ENCODE results near the gene LRPAP1. TPM values are rescaled to one million over a fixed set of nuclear protein-coding genes. Genes with fewer than 3 reads are reported as not detected.

LRPAP1 gene
- polyA plus RNA-seq, 2 of the 4 experiments (the other 2 are of a cell fraction): 64.3 to 81.1 TPM

DNA sequence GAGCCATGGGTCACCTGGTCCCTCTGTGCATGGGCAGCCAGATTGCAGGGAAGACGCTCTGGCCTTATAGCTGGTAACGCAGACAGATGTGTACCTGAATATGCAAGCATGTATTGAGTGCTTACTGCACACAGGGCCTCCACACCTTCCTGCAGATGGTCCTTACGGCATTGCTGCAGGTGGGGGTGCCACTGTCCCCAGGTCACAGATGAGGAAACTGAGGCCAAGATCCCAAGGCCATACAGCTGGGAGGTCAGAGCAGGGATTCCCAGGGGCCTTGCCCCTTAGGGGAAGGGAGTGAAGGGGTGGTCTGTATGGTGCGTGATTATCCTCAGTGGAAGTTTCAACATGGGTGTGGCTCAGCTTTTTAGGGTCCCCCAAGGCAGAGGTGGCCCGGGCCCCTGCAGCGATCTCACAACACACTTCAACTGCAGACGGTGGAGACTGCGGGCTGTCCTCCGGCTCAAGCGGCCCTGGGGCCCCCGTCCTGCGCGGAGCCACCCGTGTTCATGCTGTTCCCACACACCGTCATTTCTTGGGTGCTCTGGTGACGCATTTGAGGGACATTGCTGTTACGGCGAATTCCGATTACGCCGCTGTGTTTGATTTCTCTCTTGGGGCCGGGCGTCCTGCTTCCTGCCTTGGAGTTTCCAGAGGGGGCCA lies 61.0 kb downstream of the LRPAP1 start (continued):
- TF ChIP-seq KDM5A (IDR thresholded peaks at IDR 0.05): no peak

DNA sequence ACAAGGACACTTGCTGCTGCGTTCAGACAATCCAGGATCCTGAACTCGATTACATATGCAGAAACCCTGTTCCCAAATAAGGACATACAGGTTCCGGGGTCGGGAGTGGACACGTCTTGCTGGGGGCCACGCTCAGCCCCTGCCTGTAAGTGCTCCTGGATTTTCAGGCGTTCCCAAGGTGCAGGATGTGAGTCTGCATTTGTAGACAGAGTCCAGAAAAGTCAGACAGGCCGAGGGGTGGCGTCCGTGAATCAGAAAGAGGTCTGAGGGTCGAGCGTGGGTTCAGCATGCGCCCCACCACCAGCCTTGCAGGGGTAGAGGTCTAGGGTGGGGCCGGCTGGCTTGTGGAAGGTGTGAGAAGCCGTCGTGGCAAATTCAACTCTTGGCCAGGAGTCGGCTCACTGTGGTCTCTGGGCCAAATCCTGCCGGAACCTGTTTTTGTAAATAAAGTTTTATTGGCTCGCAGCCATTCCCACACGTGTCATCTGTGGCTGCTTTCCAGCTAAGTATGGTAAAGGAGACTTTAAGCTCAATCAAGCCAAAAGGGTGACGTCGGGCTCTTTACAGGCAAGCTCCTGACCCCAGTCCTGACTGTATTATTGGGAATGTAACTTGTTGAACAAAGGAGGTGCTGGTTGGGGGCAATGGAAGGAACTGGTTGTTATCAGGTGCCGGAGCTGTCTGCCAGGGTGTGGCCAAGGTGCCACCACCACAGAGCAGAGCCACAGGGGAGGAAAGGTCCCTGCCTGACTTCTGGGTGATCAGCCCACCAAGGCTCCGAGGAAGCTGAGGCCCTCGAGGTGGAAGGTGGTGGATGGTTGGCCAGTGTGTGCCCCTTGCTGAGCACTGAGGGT lies 61.8 kb downstream of the LRPAP1 start:
- FAIRE-seq: no peak
- no peaks in the 10 kb centered on the region for H3K9me3 ChIP-seq
- TF ChIP-seq POLR2A (IDR thresholded peaks at IDR 0.05; ENCODE audit: low read length): no peak
- TF ChIP-seq, protein P1, sequence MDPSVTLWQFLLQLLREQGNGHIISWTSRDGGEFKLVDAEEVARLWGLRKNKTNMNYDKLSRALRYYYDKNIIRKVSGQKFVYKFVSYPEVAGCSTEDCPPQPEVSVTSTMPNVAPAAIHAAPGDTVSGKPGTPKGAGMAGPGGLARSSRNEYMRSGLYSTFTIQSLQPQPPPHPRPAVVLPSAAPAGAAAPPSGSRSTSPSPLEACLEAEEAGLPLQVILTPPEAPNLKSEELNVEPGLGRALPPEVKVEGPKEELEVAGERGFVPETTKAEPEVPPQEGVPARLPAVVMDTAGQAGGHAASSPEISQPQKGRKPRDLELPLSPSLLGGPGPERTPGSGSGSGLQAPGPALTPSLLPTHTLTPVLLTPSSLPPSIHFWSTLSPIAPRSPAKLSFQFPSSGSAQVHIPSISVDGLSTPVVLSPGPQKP (IDR thresholded peaks at IDR 0.05; ENCODE audit: low read depth, low read length): no peak
- no peak for TF ChIP-seq KDM1A (IDR thresholded peaks at IDR 0.05; ENCODE audit: low read depth)
- no peak for TF ChIP-seq CHD4 (IDR thresholded peaks at IDR 0.05; ENCODE audit: borderline replicate concordance)
- CTCF ChIA-PET: interaction anchor here (1.0 to 4.1 kb wide), 5 partner anchors 10 to 277 kb away, joined by 3 to 27 read pairs (median 3); no protein-coding TSS in a partner anchor
- no peak overlapping the region for H3K4me3 ChIP-seq
- H3K4me1 ChIP-seq: no peaks in the 10 kb centered on the region
- POLR2A ChIA-PET: no interaction called here
- no peak overlapping the region for H3K27ac ChIP-seq
- ATAC-seq: no peak
- WGBS (ENCODE audit: missing lambda C conversion rate): 58% methylated on average over 19 of the region's 25 CpGs
- DNase-seq (ENCODE audit: low read depth in 1 of 2, low spot score in 1 of 2): no peak
- H3K4me2 ChIP-seq: no peak overlapping the region

DNA sequence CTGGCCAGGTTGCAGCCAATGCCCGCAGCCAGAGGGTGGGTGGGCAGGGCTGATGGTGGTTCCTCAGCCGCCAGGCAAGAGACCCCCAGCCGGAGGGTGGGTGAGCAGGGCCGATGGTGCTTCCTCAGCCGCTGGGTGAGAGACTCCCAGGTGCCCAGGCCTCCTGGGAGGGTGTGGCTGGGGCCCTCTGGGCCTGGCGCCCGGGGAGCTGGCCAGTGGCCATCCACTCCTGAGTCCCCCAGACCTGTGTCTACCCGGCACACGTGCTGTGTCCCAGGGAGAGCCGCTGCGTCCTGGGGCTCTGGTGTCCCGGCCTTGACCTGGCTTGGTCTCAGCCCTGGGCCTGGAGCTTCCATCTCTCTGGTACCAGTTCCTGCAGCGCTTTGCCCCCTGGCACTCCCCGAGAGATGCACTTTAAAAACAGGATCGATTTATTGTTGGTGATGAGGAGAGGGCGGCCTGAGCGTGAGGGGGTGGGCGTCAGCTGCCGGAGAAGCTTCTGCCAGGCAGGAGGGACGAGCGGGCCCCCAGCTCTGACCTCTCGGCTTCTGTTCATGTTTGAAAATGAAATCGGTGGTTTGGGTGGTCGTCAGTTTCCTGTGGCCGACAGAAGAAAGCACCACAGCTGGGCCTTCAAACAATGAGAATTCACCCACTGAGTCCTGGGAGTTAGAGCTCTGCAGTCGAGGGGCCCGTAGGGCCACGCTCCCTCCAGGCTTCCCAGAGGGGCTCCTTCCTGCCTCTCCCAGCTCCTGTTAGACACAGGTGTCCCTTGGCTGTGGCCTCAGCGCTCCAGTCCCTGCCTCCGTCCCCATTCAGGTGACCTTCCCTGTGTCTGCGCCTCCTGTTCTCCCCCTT lies 62.6 kb downstream of the LRPAP1 start:
- CTCF ChIA-PET: interaction anchor here (2.2 to 4.1 kb wide), 2 partner anchors 11 to 26 kb away, joined by 8 to 27 read pairs; no protein-coding TSS in a partner anchor
- H3K27ac ChIP-seq: no peak overlapping the region
- no peak for DNase-seq (ENCODE audit: low read depth in 1 of 2, low spot score in 1 of 2)
- H3K4me3 ChIP-seq: no peak overlapping the region
- no peak for ATAC-seq
- 78% methylated on average over 19 of the region's 31 CpGs for WGBS (ENCODE audit: missing lambda C conversion rate)
- no peak for FAIRE-seq
- no peaks in the 10 kb centered on the region for H3K4me1 ChIP-seq
- POLR2A ChIA-PET: no interaction called here
- no peaks in the 10 kb centered on the region for H3K9me3 ChIP-seq
- TF ChIP-seq EHF (CRISPR knock-in tag; IDR thresholded peaks at IDR 0.05) (no peak), ESRRA (IDR thresholded peaks at IDR 0.05; ENCODE audit: borderline replicate concordance, low read length) (no peak), HOXA7 (CRISPR knock-in tag; IDR thresholded peaks at IDR 0.05) (no peak), MAZ (IDR thresholded peaks at IDR 0.05; ENCODE audit: borderline replicate concordance, low read depth, low read length) (no peak), SREBF2 (IDR thresholded peaks at IDR 0.05) (no peak), TFCP2L1 (CRISPR knock-in tag; IDR thresholded peaks at IDR 0.05) (no peak)
- TF ChIP-seq, protein P2, sequence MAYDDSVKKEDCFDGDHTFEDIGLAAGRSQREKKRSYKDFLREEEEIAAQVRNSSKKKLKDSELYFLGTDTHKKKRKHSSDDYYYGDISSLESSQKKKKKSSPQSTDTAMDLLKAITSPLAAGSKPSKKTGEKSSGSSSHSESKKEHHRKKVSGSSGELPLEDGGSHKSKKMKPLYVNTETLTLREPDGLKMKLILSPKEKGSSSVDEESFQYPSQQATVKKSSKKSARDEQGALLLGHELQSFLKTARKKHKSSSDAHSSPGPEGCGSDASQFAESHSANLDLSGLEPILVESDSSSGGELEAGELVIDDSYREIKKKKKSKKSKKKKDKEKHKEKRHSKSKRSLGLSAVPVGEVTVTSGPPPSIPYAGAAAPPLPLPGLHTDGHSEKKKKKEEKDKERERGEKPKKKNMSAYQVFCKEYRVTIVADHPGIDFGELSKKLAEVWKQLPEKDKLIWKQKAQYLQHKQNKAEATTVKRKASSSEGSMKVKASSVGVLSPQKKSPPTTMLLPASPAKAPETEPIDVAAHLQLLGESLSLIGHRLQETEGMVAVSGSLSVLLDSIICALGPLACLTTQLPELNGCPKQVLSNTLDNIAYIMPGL (CRISPR knock-in tag; IDR thresholded peaks at IDR 0.05; ENCODE audit: borderline replicate concordance): no peak
- TF ChIP-seq, protein P3, sequence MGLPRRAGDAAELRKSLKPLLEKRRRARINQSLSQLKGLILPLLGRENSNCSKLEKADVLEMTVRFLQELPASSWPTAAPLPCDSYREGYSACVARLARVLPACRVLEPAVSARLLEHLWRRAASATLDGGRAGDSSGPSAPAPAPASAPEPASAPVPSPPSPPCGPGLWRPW (IDR thresholded peaks at IDR 0.05): no peak
- TF ChIP-seq, protein P4, sequence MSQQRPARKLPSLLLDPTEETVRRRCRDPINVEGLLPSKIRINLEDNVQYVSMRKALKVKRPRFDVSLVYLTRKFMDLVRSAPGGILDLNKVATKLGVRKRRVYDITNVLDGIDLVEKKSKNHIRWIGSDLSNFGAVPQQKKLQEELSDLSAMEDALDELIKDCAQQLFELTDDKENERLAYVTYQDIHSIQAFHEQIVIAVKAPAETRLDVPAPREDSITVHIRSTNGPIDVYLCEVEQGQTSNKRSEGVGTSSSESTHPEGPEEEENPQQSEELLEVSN (IDR thresholded peaks at IDR 0.05; ENCODE audit: borderline replicate concordance, low read depth): no peak
- no peak overlapping the region for H3K4me2 ChIP-seq
